Measurements from ENCODE around the gene TTC34. TPM values are rescaled to one million over a fixed set of nuclear protein-coding genes. Genes with fewer than 3 reads are reported as not detected.
"Not testable (repeated sequence)": the region's sequence is repeated elsewhere in the genome, so short reads cannot be mapped to it uniquely, and the experiment has no call there.

The TTC34 gene
- total RNA-seq, 1 donor from 2014 or later: 1.8 TPM

- no peaks in the 10 kb centered on the region for H3K36me3 Mint-ChIP-seq (ENCODE audit: low read depth)
- no peaks in the 10 kb centered on the region for H3K4me1 Mint-ChIP-seq
- no peak overlapping the region for H3K4me3 Mint-ChIP-seq
- intact Hi-C loops (cut with micrococcal nuclease): no loop called here
- no peaks in the 10 kb centered on the region for H3K9me3 Mint-ChIP-seq
- DNase-seq: no peak
- no peaks in the 10 kb centered on the region for H3K27me3 Mint-ChIP-seq
- H3K27ac Mint-ChIP-seq: no peak overlapping the region
Measured at GRCh38 chr1:2802421-2802961, 998 bp upstream of the TTC34 start.

- no peak for DNase-seq
- Mint-ChIP-seq H3K4me3 (no peak overlapping the region), H3K9me3 (no peaks in the 10 kb centered on the region), H3K36me3 (ENCODE audit: low read depth) (no peaks in the 10 kb centered on the region), H3K27me3 (no peaks in the 10 kb centered on the region), H3K27ac (no peak overlapping the region), H3K4me1 (no peaks in the 10 kb centered on the region)
- intact Hi-C loops (cut with micrococcal nuclease): no loop called here
Measured at GRCh38 chr1:2801046-2801445, 447 bp downstream of the TTC34 start.

- Mint-ChIP-seq H3K27me3 (no peaks in the 10 kb centered on the region), H3K9me3 (peaks cover 3% of the 10 kb centered on the region), H3K4me1 (no peaks in the 10 kb centered on the region), H3K27ac (no peak overlapping the region), H3K36me3 (ENCODE audit: low read depth) (no peaks in the 10 kb centered on the region), H3K4me3 (no peak overlapping the region)
- intact Hi-C loops (cut with micrococcal nuclease): no loop called here
- no peak for DNase-seq
Measured at GRCh38 chr1:2800664-2801045, 838 bp downstream of the TTC34 start.

- no peak for DNase-seq
- peaks cover 4% of the 10 kb centered on the region for H3K9me3 Mint-ChIP-seq
- no peaks in the 10 kb centered on the region for H3K36me3 Mint-ChIP-seq (ENCODE audit: low read depth)
- no peak overlapping the region for H3K4me3 Mint-ChIP-seq
- H3K27ac Mint-ChIP-seq: no peak overlapping the region
- no peaks in the 10 kb centered on the region for H3K4me1 Mint-ChIP-seq
- H3K27me3 Mint-ChIP-seq: no peaks in the 10 kb centered on the region
- intact Hi-C loops (cut with micrococcal nuclease): no loop called here
Measured at GRCh38 chr1:2799811-2800663, 1.5 kb downstream of the TTC34 start.

- intact Hi-C loops (cut with micrococcal nuclease); H3K36me3 Mint-ChIP-seq (ENCODE audit: low read depth); H3K9me3 Mint-ChIP-seq; DNase-seq; H3K4me3 Mint-ChIP-seq; H3K27me3 Mint-ChIP-seq; H3K27ac Mint-ChIP-seq; H3K4me1 Mint-ChIP-seq: not testable (repeated sequence)
Measured at GRCh38 chr1:2798958-2799357, 2.5 kb downstream of the TTC34 start.

GRCh38 chr1:2797741-2798016 is 3.8 kb downstream of the TTC34 start:
- DNase-seq: no peak
- peaks cover 15% of the 10 kb centered on the region for H3K9me3 Mint-ChIP-seq
- H3K27me3 Mint-ChIP-seq: no peaks in the 10 kb centered on the region
- no peak overlapping the region for H3K4me3 Mint-ChIP-seq
- no peak overlapping the region for H3K27ac Mint-ChIP-seq
- no peaks in the 10 kb centered on the region for H3K4me1 Mint-ChIP-seq
- no peaks in the 10 kb centered on the region for H3K36me3 Mint-ChIP-seq (ENCODE audit: low read depth)
- intact Hi-C loops (cut with micrococcal nuclease): no loop called here

GRCh38 chr1:2796890-2797740 is 4.4 kb downstream of the TTC34 start:
- intact Hi-C loops (cut with micrococcal nuclease): no loop called here
- no peak overlapping the region for H3K27ac Mint-ChIP-seq
- H3K36me3 Mint-ChIP-seq (ENCODE audit: low read depth): no peaks in the 10 kb centered on the region
- H3K27me3 Mint-ChIP-seq: peaks cover 2% of the 10 kb centered on the region
- no peaks in the 10 kb centered on the region for H3K4me1 Mint-ChIP-seq
- H3K4me3 Mint-ChIP-seq: no peak overlapping the region
- no peak for DNase-seq
- H3K9me3 Mint-ChIP-seq: peaks cover 21% of the 10 kb centered on the region

- intact Hi-C loops (cut with micrococcal nuclease): no loop called here
- Mint-ChIP-seq H3K36me3 (ENCODE audit: low read depth) (no peaks in the 10 kb centered on the region), H3K27me3 (peaks cover 2% of the 10 kb centered on the region), H3K27ac (no peak overlapping the region), H3K4me3 (no peak overlapping the region), H3K4me1 (no peaks in the 10 kb centered on the region), H3K9me3 (peaks cover 21% of the 10 kb centered on the region)
- no peak for DNase-seq
Measured at GRCh38 chr1:2795926-2796325, 5.6 kb downstream of the TTC34 start.

GRCh38 chr1:2791027-2791760 is 10.3 kb downstream of the TTC34 start:
- intact Hi-C loops (cut with micrococcal nuclease): no loop called here
- H3K9me3 Mint-ChIP-seq: peaks cover 21% of the 10 kb centered on the region
- H3K4me1 Mint-ChIP-seq: peaks cover 5% of the 10 kb centered on the region
- DNase-seq: no peak
- H3K36me3 Mint-ChIP-seq (ENCODE audit: low read depth): no peaks in the 10 kb centered on the region
- H3K27me3 Mint-ChIP-seq: peaks cover 20% of the 10 kb centered on the region
- H3K4me3 Mint-ChIP-seq: no peak overlapping the region
- H3K27ac Mint-ChIP-seq: no peak overlapping the region

- intact Hi-C loops (cut with micrococcal nuclease): no loop called here
- H3K36me3 Mint-ChIP-seq (ENCODE audit: low read depth): no peaks in the 10 kb centered on the region
- DNase-seq: no peak
- H3K4me3 Mint-ChIP-seq: no peak overlapping the region
- H3K4me1 Mint-ChIP-seq: peaks cover 5% of the 10 kb centered on the region
- H3K9me3 Mint-ChIP-seq: peaks cover 17% of the 10 kb centered on the region
- H3K27me3 Mint-ChIP-seq: peaks cover 20% of the 10 kb centered on the region
- H3K27ac Mint-ChIP-seq: no peak overlapping the region
Measured at GRCh38 chr1:2789986-2790581, 11.4 kb downstream of the TTC34 start.

GRCh38 chr1:2789164-2789985 is 12.1 kb downstream of the TTC34 start:
- DNase-seq: no peak
- Mint-ChIP-seq H3K27ac (no peak overlapping the region), H3K9me3 (peaks cover 14% of the 10 kb centered on the region), H3K4me1 (peaks cover 5% of the 10 kb centered on the region), H3K36me3 (ENCODE audit: low read depth) (no peaks in the 10 kb centered on the region), H3K27me3 (peaks cover 20% of the 10 kb centered on the region), H3K4me3 (no peak overlapping the region)
- intact Hi-C loops (cut with micrococcal nuclease): no loop called here

- peaks cover 20% of the 10 kb centered on the region for H3K27me3 Mint-ChIP-seq
Measured at GRCh38 chr1:2788506-2789163, 12.9 kb downstream of the TTC34 start.

More at GRCh38 chr1:2788506-2789163, 12.9 kb downstream of the TTC34 start:
- H3K9me3 Mint-ChIP-seq: peaks cover 12% of the 10 kb centered on the region
- H3K4me1 Mint-ChIP-seq: peaks cover 5% of the 10 kb centered on the region
- no peak overlapping the region for H3K27ac Mint-ChIP-seq
- DNase-seq: no peak
- no peak overlapping the region for H3K4me3 Mint-ChIP-seq
- H3K36me3 Mint-ChIP-seq (ENCODE audit: low read depth): no peaks in the 10 kb centered on the region
- intact Hi-C loops (cut with micrococcal nuclease): no loop called here

All from activated CD4-positive, alpha-beta T cell treated with anti-CD3 and anti-CD28 coated beads, Interleukin-2, amount 10 ng/mL, durations not matched to agents 24 days and 14 days (primary cell).